Activated naive CD8-positive, alpha-beta T cell treated with anti-CD3 and anti-CD28 coated beads, Interleukin-2, amount 50 U/mL, for 24 hours (primary cell): Measurements from ENCODE around the gene LDAH.
A peak's percentile ranks its signal among the peaks of the same experiment; 100 is the strongest.

ENCODE experiments used
- ATAC-seq: fragments of 150-1000 bp; cut with Tn5 transposase; one replicate; pipeline ENCODE4 v1.10.0; 2021
- DNase-seq: peaks from one replicate; pipeline ENCODE4 v3.0.0; 2021
- H3K27ac Mint-ChIP-seq: one replicate; pipeline ENCODE4 v1.8.0; 2021; ENCODE audit warnings: mild to moderate bottlenecking, mixed read lengths
- H3K27me3 Mint-ChIP-seq: one replicate; pipeline ENCODE4 v1.8.0; 2021; ENCODE audit warnings: mixed read lengths
- H3K36me3 Mint-ChIP-seq: one replicate; pipeline ENCODE4 v1.8.0; 2021; ENCODE audit warnings: low read depth, mixed read lengths
- H3K4me1 Mint-ChIP-seq: one replicate; pipeline ENCODE4 v1.8.0; 2021; ENCODE audit warnings: mixed read lengths
- H3K4me3 Mint-ChIP-seq: one replicate; pipeline ENCODE4 v1.8.0; 2021; ENCODE audit warnings: mild to moderate bottlenecking, moderate library complexity, mixed read lengths
- H3K9me3 Mint-ChIP-seq: one replicate; pipeline ENCODE4 v1.8.0; 2021; ENCODE audit warnings: mixed read lengths

Gene LDAH

GRCh38 chr2:20674974-20675679 lies 147.8 kb downstream of the LDAH start:
- H3K4me3 Mint-ChIP-seq, result no peak overlapping the region
- H3K27me3 Mint-ChIP-seq, result peaks cover 23% of the 10 kb centered on the region
- ATAC-seq (no peak), DNase-seq (no peak)
- no peaks in the 10 kb centered on the region for H3K9me3 Mint-ChIP-seq
- H3K27ac Mint-ChIP-seq, result no peak overlapping the region
- H3K4me1 Mint-ChIP-seq, result peaks cover 8% of the 10 kb centered on the region
- H3K36me3 Mint-ChIP-seq, result no peaks in the 10 kb centered on the region

GRCh38 chr2:20674309-20674965 lies 148.5 kb downstream of the LDAH start:
- Mint-ChIP-seq H3K27me3 (peaks cover 29% of the 10 kb centered on the region), H3K9me3 (no peaks in the 10 kb centered on the region), H3K27ac (no peak overlapping the region), H3K4me3 (no peak overlapping the region), H3K36me3 (no peaks in the 10 kb centered on the region), H3K4me1 (peaks cover 11% of the 10 kb centered on the region)
- no peak for DNase-seq
- ATAC-seq, result no peak

GRCh38 chr2:20673686-20674308 lies 149.1 kb downstream of the LDAH start:
- Mint-ChIP-seq H3K9me3 (no peaks in the 10 kb centered on the region), H3K27me3 (peaks cover 34% of the 10 kb centered on the region), H3K27ac (no peak overlapping the region), H3K4me3 (no peak overlapping the region), H3K36me3 (no peaks in the 10 kb centered on the region), H3K4me1 (peaks cover 11% of the 10 kb centered on the region)
- DNase-seq, result no peak
- no peak for ATAC-seq

GRCh38 chr2:20672201-20672951 lies 150.5 kb downstream of the LDAH start:
- no peaks in the 10 kb centered on the region for H3K9me3 Mint-ChIP-seq
- H3K27me3 Mint-ChIP-seq, result peaks cover 45% of the 10 kb centered on the region
- no peak overlapping the region for H3K4me3 Mint-ChIP-seq
- DNase-seq (no peak), ATAC-seq (no peak)
- H3K4me1 Mint-ChIP-seq, result peaks cover 13% of the 10 kb centered on the region
- no peaks in the 10 kb centered on the region for H3K36me3 Mint-ChIP-seq
- H3K27ac Mint-ChIP-seq, result no peak overlapping the region

GRCh38 chr2:20671736-20672080 lies 151.2 kb downstream of the LDAH start:
- no peak overlapping the region for H3K27ac Mint-ChIP-seq
- ATAC-seq (no peak), DNase-seq (no peak)
- peaks cover 46% of the 10 kb centered on the region for H3K27me3 Mint-ChIP-seq
- H3K4me3 Mint-ChIP-seq, result no peak overlapping the region
- no peaks in the 10 kb centered on the region for H3K9me3 Mint-ChIP-seq
- H3K4me1 Mint-ChIP-seq, result peaks cover 10% of the 10 kb centered on the region
- H3K36me3 Mint-ChIP-seq, result no peaks in the 10 kb centered on the region

- H3K4me3 Mint-ChIP-seq, result no peak overlapping the region
- ATAC-seq (no peak), DNase-seq (no peak)
- peaks cover 50% of the 10 kb centered on the region for H3K27me3 Mint-ChIP-seq
- H3K36me3 Mint-ChIP-seq, result no peaks in the 10 kb centered on the region
- no peak overlapping the region for H3K27ac Mint-ChIP-seq
- H3K4me1 Mint-ChIP-seq, result peaks cover 12% of the 10 kb centered on the region
- no peaks in the 10 kb centered on the region for H3K9me3 Mint-ChIP-seq
Measured at GRCh38 chr2:20671036-20671735, 151.7 kb downstream of the LDAH start.

GRCh38 chr2:20670315-20671035 lies 152.4 kb downstream of the LDAH start:
- Mint-ChIP-seq H3K9me3 (no peaks in the 10 kb centered on the region), H3K4me1 (peaks cover 11% of the 10 kb centered on the region), H3K27ac (no peak overlapping the region), H3K36me3 (no peaks in the 10 kb centered on the region), H3K4me3 (no peak overlapping the region), H3K27me3 (peaks cover 56% of the 10 kb centered on the region)
- DNase-seq (no peak), ATAC-seq (no peak)

- Mint-ChIP-seq H3K36me3 (no peaks in the 10 kb centered on the region), H3K4me1 (peaks cover 12% of the 10 kb centered on the region), H3K9me3 (no peaks in the 10 kb centered on the region), H3K4me3 (no peak overlapping the region), H3K27me3 (peaks cover 64% of the 10 kb centered on the region), H3K27ac (no peak overlapping the region)
- DNase-seq (no peak), ATAC-seq (no peak)
Measured at GRCh38 chr2:20669562-20670314, 153.2 kb downstream of the LDAH start.

- Mint-ChIP-seq H3K27me3 (peaks cover 71% of the 10 kb centered on the region), H3K36me3 (no peaks in the 10 kb centered on the region), H3K9me3 (no peaks in the 10 kb centered on the region), H3K4me1 (peaks cover 12% of the 10 kb centered on the region), H3K4me3 (no peak overlapping the region), H3K27ac (no peak overlapping the region)
- no peak for DNase-seq
- no peak for ATAC-seq
Measured at GRCh38 chr2:20668871-20669475, 153.9 kb downstream of the LDAH start.

- H3K27me3 Mint-ChIP-seq, result peaks cover 73% of the 10 kb centered on the region
- H3K27ac Mint-ChIP-seq, result no peak overlapping the region
- peaks cover 12% of the 10 kb centered on the region for H3K4me1 Mint-ChIP-seq
- H3K36me3 Mint-ChIP-seq, result no peaks in the 10 kb centered on the region
- no peaks in the 10 kb centered on the region for H3K9me3 Mint-ChIP-seq
- H3K4me3 Mint-ChIP-seq, result no peak overlapping the region
- DNase-seq, result no peak
- ATAC-seq, result no peak
Measured at GRCh38 chr2:20668451-20668850, 154.4 kb downstream of the LDAH start.

- H3K4me3 Mint-ChIP-seq, result peak overlapping the region; percentile 24
- H3K4me1 Mint-ChIP-seq, result peaks cover 12% of the 10 kb centered on the region
- no peak overlapping the region for H3K27ac Mint-ChIP-seq
- H3K9me3 Mint-ChIP-seq, result no peaks in the 10 kb centered on the region
- DNase-seq (no peak), ATAC-seq (no peak)
- peaks cover 73% of the 10 kb centered on the region for H3K27me3 Mint-ChIP-seq
- no peaks in the 10 kb centered on the region for H3K36me3 Mint-ChIP-seq
Measured at GRCh38 chr2:20667531-20668401, 155.1 kb downstream of the LDAH start.

GRCh38 chr2:20667151-20667530 lies 155.8 kb downstream of the LDAH start:
- no peak for DNase-seq

More at GRCh38 chr2:20667151-20667530, 155.8 kb downstream of the LDAH start:
- no peak overlapping the region for H3K4me3 Mint-ChIP-seq
- no peak for ATAC-seq
- no peaks in the 10 kb centered on the region for H3K36me3 Mint-ChIP-seq
- H3K4me1 Mint-ChIP-seq, result peaks cover 12% of the 10 kb centered on the region
- no peaks in the 10 kb centered on the region for H3K9me3 Mint-ChIP-seq
- no peak overlapping the region for H3K27ac Mint-ChIP-seq
- H3K27me3 Mint-ChIP-seq, result peaks cover 74% of the 10 kb centered on the region
